ENCODE results near the gene RPLP1.

- TF ChIP-seq, protein P1, sequence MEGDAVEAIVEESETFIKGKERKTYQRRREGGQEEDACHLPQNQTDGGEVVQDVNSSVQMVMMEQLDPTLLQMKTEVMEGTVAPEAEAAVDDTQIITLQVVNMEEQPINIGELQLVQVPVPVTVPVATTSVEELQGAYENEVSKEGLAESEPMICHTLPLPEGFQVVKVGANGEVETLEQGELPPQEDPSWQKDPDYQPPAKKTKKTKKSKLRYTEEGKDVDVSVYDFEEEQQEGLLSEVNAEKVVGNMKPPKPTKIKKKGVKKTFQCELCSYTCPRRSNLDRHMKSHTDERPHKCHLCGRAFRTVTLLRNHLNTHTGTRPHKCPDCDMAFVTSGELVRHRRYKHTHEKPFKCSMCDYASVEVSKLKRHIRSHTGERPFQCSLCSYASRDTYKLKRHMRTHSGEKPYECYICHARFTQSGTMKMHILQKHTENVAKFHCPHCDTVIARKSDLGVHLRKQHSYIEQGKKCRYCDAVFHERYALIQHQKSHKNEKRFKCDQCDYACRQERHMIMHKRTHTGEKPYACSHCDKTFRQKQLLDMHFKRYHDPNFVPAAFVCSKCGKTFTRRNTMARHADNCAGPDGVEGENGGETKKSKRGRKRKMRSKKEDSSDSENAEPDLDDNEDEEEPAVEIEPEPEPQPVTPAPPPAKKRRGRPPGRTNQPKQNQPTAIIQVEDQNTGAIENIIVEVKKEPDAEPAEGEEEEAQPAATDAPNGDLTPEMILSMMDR (IDR thresholded peaks at IDR 0.05) = no peak
- TF ChIP-seq POLR2A (IDR thresholded peaks at IDR 0.05) = no peak
Measured at GRCh38 chr15:69472562-69472961, 19.9 kb downstream of the RPLP1 start.
